GM12891 (cell line): ENCODE results near the gene CBLC.

Source experiments
- DNase-seq: peaks from one replicate; pipeline ENCODE4 v3.0.0; 2011; ENCODE audit warnings: low spot score; ENCODE audit not compliant: insufficient read length
- FAIRE-seq: peaks from 2 replicates; lab custom pipeline; 2011; peaks lifted over from hg19 to GRCh38; lab: Jason Lieb, UNC
- PAX5 ChIP-seq: IDR thresholded peaks from 2 replicates; pipeline ENCODE4 v1.6.1; 2011; ENCODE audit warnings: low read length, moderate library complexity, mild to moderate bottlenecking; ENCODE audit not compliant: insufficient read depth, severe bottlenecking
- POLR2A ChIP-seq: IDR thresholded peaks from 2 replicates; pipeline ENCODE4 v1.6.1; 2011; ENCODE audit warnings: low read depth, low read length, control low read depth
- POLR2AphosphoS5 ChIP-seq: IDR thresholded peaks from 2 replicates; pipeline ENCODE4 v1.6.1; 2011; ENCODE audit warnings: low read depth, low read length, control low read depth
- POU2F2 ChIP-seq: IDR thresholded peaks from 2 replicates; pipeline ENCODE4 v1.6.1; 2011; ENCODE audit warnings: low read depth, mild to moderate bottlenecking, control low read depth, low read length, moderate library complexity
- SPI1 ChIP-seq: IDR thresholded peaks from 2 replicates; pipeline ENCODE4 v1.6.1; 2011; ENCODE audit warnings: low read depth, low read length, control low read depth
- TAF1 ChIP-seq: IDR thresholded peaks from 2 replicates; pipeline ENCODE4 v1.6.1; 2011; ENCODE audit warnings: low read depth, low read length, control low read depth

The CBLC gene

DNA sequence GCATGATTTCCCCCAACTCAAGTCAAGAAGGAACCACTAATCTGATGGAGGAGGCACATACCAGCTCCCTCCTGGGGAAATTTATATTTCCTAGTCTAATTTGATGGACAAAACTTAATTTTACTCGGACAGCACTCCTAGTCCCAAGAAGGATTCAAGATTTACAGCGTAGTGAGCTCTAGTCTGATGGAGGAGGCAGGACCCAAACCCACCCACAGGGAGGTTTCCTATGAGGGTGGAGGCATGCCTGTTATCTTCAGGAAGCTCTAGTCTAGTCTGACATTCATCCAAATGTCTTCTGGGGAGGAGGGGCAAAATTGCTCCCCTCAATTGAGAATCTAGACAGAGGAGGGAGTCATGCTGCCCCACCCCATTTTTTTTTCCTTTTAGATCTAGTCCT is 39.6 kb upstream of the CBLC start:
- FAIRE-seq (no peak), DNase-seq (no peak)
- TF ChIP-seq POU2F2, result no peak
- TF ChIP-seq POLR2A, result no peak
- TF ChIP-seq PAX5, result no peak
- no peak for TF ChIP-seq POLR2AphosphoS5
- TF ChIP-seq SPI1, result no peak

DNA sequence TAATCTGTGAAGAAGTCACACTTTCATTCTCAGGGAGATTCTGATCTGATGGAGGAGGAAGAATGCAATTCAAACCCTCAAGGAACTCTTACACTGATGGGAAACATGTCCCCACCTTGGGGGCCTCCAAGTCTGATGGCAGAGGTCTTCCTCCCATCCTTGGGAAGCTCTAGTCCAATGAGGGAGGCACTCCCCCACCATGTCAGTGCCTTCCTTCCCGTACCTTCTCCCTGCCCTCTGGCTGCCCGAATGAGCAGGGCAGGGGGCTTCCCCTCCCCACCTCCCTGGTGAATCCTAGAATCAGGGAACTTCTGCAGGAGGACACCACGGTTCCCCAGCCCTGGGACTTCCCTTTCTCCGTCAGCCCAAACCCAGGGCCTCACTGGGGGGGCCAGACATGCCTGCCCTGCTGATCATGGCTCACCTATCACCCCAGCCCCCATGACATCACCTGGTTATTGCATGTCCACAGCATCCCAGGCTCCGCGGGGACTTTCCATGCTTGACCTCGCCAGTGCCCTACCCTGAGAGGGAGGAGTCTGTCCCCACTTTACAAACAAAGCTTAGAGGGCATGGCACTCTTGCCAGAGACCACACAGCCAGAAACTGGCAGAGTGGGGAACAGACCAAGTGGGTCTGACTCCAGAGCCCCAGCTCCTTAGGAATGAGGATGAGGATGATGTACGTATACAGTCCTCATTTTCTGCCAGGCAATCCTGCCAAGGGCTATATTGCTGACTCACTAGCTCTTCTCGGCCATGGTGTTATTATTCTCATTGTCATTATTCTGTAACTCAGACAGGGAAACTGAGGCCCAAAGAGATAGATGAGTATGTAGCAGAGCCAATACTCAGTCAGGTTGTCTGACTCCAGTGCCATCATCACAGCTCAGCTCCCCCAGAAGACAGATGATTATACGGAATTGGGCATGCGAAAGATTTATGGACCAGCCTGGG is 38.8 kb upstream of the CBLC start:
- FAIRE-seq (no peak), DNase-seq (no peak)
- TF ChIP-seq POLR2AphosphoS5, result no peak
- no peak for TF ChIP-seq PAX5
- TF ChIP-seq SPI1, result no peak
- no peak for TF ChIP-seq POU2F2
- TF ChIP-seq TAF1, result no peak
- no peak for TF ChIP-seq POLR2A

DNA sequence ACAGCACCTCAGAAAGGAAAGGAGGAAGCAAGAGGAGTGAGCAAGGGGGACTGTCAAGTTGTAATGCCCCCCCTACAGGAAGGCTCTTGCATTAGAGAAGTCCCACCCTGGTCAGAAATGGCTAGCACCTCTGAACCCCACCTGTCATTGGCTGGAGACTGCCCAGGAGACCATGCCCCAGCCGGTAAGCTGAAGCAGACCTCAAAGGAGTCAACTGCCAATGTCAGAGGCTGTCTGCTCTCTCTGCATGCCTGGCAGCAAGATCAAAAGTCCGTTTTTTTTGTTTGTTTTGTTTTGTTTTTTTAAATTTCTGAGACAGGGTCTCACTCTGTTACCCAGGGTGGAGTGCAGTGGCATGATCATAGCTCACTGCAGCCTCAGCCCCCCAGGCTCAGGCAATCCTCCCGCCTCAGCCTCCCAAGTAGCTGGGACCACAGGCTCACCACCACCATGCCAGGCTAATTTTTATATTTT is 37.3 kb upstream of the CBLC start:
- no peak for FAIRE-seq
- TF ChIP-seq POLR2AphosphoS5 (no peak), TAF1 (no peak), POLR2A (no peak)
- DNase-seq, result no peak

DNA sequence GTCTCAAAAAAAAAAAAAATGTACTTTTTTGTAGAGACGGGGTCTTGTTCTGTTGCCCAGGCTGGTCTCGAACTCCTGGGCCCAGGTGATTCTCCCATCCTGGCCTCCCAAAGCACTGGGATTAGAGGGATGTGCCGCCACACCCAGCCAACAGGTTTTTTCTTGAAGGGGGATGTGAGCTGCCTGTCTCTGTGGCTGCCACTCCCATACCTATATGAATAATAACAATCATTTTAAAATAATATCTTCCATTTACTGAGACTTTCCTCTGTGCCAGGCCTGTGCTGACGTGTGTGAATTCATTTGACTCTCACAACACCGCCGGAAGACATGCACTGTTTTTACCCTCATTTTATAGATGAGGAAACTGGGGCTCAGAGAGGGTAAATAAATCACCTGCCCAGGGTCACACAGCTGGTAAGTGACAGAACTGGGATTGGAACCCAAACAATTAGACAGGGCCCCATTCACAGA is 36.4 kb upstream of the CBLC start:
- DNase-seq (no peak), FAIRE-seq (no peak)
- TF ChIP-seq POU2F2, result no peak
- TF ChIP-seq PAX5, result no peak
- no peak for TF ChIP-seq TAF1
- no peak for TF ChIP-seq POLR2AphosphoS5
- TF ChIP-seq SPI1, result no peak
- no peak for TF ChIP-seq POLR2A

- DNase-seq (no peak), FAIRE-seq (no peak)
- TF ChIP-seq PAX5 (no peak), POLR2AphosphoS5 (no peak), TAF1 (no peak), SPI1 (no peak), POLR2A (no peak), POU2F2 (no peak)
Observed at GRCh38 chr19:44741841-44742329, 35.8 kb upstream of the CBLC start.

DNA sequence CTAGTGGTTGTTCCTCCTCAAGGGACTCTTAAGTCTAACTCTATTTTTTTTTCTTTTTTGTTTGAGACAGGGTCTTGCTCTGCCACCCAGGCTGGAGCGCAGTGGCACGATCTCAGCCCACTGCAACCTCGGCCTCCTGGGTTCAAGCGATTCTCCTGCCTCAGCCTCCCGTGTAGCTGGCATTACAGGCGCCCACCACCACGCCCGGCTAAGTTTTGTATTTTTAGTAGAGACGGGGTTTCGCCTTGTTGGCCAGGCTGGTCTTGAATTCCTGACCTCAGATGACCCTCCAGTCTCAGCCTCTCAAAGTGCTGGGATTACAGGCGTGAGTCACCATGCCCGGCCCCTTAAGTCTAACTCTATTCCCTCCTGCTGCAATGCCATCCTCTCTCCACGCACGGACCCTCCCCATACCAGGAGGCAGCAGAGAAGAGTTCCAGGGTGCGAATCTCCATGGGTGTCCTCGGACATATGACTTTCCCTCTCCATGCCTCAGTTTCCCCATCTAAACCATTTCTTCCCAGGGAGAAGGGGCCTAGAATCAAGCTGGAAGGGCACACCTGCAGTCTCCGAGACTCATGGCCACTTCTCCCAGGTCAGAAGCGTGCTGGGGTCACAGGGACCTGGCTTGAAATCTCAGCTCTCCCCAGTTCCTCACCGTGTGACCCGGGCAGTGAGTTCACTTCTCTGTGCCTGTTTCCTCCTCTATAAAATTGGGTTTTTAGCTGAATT is 35.2 kb upstream of the CBLC start:
- no peak for TF ChIP-seq SPI1
- FAIRE-seq, result no peak
- DNase-seq, result no peak

DNA sequence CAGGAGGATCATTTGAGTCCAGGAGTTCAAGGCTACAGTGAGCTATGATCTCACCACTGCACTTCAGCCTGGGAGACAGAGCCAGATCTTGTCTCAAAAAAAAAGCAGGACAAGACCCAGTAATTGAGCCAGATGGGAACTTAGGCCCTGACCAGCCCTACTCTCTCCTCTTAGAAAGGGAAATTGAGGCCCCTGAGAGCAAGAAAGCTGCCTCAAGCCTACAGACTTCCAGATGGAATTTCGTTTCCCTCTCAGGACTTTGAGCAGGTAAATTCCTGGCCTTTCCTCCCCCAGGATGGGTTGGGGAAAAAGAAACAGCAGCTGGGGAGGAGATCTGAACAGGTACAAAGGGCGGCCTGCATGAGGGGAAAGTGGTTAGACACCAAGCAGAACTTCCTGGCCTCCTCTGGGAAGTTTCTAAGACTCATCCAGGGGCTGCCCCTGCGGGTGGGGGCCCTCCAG is 32.8 kb upstream of the CBLC start:
- DNase-seq (no peak), FAIRE-seq (no peak)
- TF ChIP-seq PAX5, result no peak
- TF ChIP-seq POLR2A, result no peak
- TF ChIP-seq POU2F2, result no peak

- FAIRE-seq (no peak), DNase-seq (no peak)
- no peak for TF ChIP-seq SPI1
- no peak for TF ChIP-seq POLR2A
- TF ChIP-seq TAF1, result no peak
- TF ChIP-seq POU2F2, result no peak
- TF ChIP-seq PAX5, result no peak
- TF ChIP-seq POLR2AphosphoS5, result no peak
Observed at GRCh38 chr19:44745341-44745831, 32.3 kb upstream of the CBLC start.

DNA sequence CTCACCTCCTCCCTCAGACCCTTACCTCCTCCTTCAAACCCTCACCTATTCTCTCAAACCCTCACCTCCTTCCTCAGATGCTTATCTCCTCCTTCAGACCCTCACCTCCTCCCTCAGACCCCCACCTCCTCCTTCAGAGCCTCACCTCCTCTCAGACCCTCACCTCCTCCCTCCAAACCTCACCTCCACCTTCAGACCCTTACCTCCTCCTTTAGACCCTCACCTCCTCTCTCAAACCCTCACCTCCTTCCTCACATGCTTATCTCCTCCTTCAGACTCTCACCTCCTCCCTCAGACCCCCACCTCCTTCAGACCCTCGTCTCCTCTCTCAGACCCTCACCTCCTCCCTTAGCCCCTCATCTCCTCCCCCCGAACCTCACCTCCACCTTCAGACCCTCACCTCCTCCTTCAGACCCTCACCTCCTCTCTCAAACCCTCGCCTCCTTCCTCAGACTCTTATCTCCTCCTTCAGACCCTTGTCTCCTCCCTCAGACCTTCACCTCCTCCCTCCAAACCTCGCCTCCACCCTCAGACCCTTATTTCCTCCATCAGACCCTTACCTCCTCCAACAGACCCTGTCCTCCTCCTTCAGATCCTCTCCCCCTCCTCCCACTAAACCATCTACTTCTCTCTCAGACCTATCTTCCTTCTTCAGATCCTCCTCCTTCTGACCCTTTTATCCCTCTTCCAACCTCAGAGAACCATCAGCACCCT is 31.6 kb upstream of the CBLC start:
- no peak for FAIRE-seq
- TF ChIP-seq POLR2A, result no peak
- no peak for TF ChIP-seq POLR2AphosphoS5
- no peak for TF ChIP-seq TAF1
- TF ChIP-seq PAX5, result no peak
- no peak for TF ChIP-seq SPI1
- TF ChIP-seq POU2F2, result no peak

More for the DNA sequence above, 31.6 kb upstream of the CBLC start:
- DNase-seq, result no peak
